Thymus (tissue), 11 donors: ENCODE measurements around the gene ASTN1. TPM values are rescaled to one million over a fixed set of nuclear protein-coding genes. Genes with fewer than 3 reads are reported as not detected.

Experiments
- DNase-seq, 9 donors: peaks; one replicate each; pipeline ENCODE4 v3.0.0-alpha.2; 2013; ENCODE audit warnings: low spot score in 9 of 9, low read depth in 6 of 9, missing footprints in 1 of 9
- H3K27ac ChIP-seq, 2 donors: one replicate each; pipeline ENCODE4 v1.5.1; 2013; ENCODE audit warnings: control low read depth in 1 of 2, low read depth in 1 of 2, low read length in 1 of 2, mild to moderate bottlenecking in 1 of 2, moderate library complexity in 1 of 2
- H3K27me3 ChIP-seq, 2 donors: one replicate each; pipeline ENCODE4 v1.5.1; 2013; ENCODE audit warnings: low read length in 1 of 2; ENCODE audit not compliant: control insufficient read depth in 2 of 2, insufficient read depth in 1 of 2
- H3K36me3 ChIP-seq, 2 donors: one replicate each; pipeline ENCODE4 v1.5.1; 2013; ENCODE audit warnings: low read length in 1 of 2, mild to moderate bottlenecking in 1 of 2, moderate library complexity in 1 of 2; ENCODE audit not compliant: control insufficient read depth in 2 of 2, insufficient read depth in 2 of 2
- H3K4me1 ChIP-seq, 2 donors: one replicate each; pipeline ENCODE4 v1.5.1; 2013; ENCODE audit warnings: low read length in 2 of 2; ENCODE audit not compliant: control insufficient read depth in 2 of 2, insufficient read depth in 2 of 2
- H3K4me3 ChIP-seq, 2 donors: one replicate each; pipeline ENCODE4 v1.5.1; 2013; ENCODE audit warnings: low read length in 2 of 2, control low read depth in 1 of 2, mild to moderate bottlenecking in 1 of 2
- H3K9me3 ChIP-seq, 2 donors: one replicate each; pipeline ENCODE4 v1.5.1; 2013; ENCODE audit warnings: low read length in 1 of 2, mild to moderate bottlenecking in 1 of 2; ENCODE audit not compliant: control insufficient read depth in 2 of 2, insufficient read depth in 1 of 2
- WGBS: extraction: QIAGEN DNeasy Blood & Tissue Kit; methylation state at CpG from one replicate; pipeline ENCODE4 v1.1.7; 2013; 5-methylcytosine and 5-hydroxymethylcytosine counted together
- polyA plus RNA-seq: library from polyadenylated mRNA; stranded (reverse); fragments of 200-250 nt; gene quantifications from one replicate; pipeline ENCODE4 v1.2.3, GENCODE V29; 2013
- total RNA-seq: library from RNA; stranded (reverse); fragments of 120-200 nt; gene quantifications from one replicate; pipeline ENCODE4 v1.2.4, GENCODE V29; 2013
- donor health status: healthy.

ASTN1 gene
- total and polyA plus RNA-seq, 2 donors: 0.09 to 0.24 TPM

DNA sequence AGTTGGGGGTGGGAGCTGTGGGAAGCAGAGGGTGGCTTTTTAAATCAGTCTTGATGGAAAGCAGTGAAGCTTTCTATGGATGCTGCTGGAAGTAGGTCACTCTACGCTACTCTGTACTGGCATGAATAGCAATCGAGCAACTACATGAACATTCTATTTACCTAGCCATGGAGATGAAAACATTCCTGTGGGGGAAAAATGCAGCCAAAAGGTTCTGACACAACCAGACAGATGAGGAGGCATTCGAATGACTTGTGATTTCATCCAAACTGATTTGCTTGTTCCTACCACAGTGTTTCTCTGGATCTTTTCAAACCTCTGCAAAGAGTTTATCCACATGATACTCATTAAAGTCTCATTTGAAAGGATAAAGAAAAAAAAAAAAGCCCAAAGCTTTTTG, 95.0 kb downstream of the ASTN1 start:
- no peak overlapping the region for H3K4me3 ChIP-seq
- no peaks in the 10 kb centered on the region for H3K27me3 ChIP-seq
- H3K4me1 ChIP-seq: no peaks in the 10 kb centered on the region
- no peaks in the 10 kb centered on the region for H3K36me3 ChIP-seq
- no peak overlapping the region for H3K27ac ChIP-seq
- no peak for DNase-seq
- WGBS: 89% methylated on average over 3 of the region's 3 CpGs
- H3K9me3 ChIP-seq: no peaks in the 10 kb centered on the region

DNA sequence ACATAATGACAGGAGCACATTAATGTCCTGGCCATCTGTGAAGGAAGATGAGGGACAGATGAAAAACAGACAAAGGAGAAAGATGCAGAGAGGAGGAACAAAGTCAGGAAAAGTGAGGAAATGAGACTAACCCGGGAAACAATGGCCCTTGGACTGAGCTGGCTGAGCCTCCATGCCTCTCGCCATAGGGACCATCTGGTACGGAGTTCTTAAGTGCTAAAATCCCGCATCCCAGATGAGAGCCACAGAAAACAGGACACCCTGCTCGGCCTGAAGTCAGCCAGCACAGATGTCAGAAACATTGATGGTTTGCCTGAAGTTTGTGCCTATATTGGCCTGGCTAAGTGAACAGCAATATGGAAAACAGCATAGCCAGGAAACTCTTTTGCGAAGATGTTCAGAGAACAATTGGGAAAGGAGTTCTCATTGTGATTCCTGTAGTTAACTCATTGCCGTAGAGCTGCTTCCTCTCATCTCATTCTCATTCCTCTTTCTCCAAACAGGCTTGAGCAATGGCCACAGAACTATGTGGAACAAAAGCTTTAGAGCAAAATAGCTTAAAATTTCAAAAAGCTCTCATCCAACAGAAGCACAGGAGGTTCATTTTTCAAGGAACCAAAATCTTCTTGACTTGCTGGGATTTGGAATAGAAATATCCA, 96.6 kb downstream of the ASTN1 start:
- no peaks in the 10 kb centered on the region for H3K36me3 ChIP-seq
- H3K27me3 ChIP-seq: no peaks in the 10 kb centered on the region
- H3K9me3 ChIP-seq: no peaks in the 10 kb centered on the region
- H3K4me1 ChIP-seq: no peaks in the 10 kb centered on the region
- no peak overlapping the region for H3K4me3 ChIP-seq
- 67% methylated on average over 7 of the region's 7 CpGs for WGBS
- no peak overlapping the region for H3K27ac ChIP-seq
- DNase-seq: no peak

DNA sequence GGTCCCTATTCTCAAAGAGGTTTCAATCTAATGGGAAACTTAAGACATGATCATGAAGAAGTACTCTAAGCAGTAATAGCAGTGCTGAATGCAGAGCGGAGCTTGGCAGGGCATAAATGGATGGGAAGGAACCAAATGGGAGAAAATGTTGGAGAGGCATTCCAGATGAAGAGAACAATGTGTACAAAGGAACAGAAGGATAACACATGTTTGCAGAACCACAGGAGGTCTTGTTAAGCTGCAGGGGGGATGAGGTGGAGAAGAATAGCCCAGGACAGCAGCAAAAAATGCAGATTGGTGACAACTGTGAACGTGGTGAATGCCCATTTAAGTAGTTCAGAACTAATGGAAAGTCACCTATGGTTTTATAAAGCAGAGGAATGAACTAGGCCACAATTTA, 99.1 kb downstream of the ASTN1 start:
- H3K36me3 ChIP-seq: no peaks in the 10 kb centered on the region
- 57% methylated on average over 2 of the region's 2 CpGs for WGBS

DNA sequence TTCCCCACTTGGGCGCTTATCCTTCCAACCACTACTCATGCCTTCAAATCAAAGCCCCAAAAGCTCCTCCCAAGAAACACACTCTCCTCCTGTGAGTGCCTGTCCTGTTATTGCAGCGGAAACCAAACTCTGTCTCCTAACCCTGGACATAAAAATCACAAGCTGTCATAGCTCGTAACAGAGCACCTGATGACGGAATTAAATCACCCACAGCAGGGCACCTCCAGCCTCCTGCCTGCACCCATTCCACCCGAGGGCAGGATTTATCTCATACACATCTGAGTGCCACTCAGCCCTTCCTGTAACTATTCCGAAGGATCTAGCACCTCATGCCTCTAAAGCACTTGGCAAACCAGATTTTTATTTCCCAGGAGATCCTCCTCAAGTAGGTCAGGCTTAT, 100.9 kb downstream of the ASTN1 start:
- DNase-seq: no peak
- WGBS: 91% methylated on average over 6 of the region's 6 CpGs
- no peaks in the 10 kb centered on the region for H3K9me3 ChIP-seq
- no peaks in the 10 kb centered on the region for H3K4me1 ChIP-seq
- no peaks in the 10 kb centered on the region for H3K36me3 ChIP-seq
- H3K27ac ChIP-seq: no peak overlapping the region
- no peak overlapping the region for H3K4me3 ChIP-seq
- no peaks in the 10 kb centered on the region for H3K27me3 ChIP-seq

More for the DNA sequence above, 99.1 kb downstream of the ASTN1 start:
- Histone ChIP-seq H3K27ac (no peak overlapping the region), H3K4me1 (no peaks in the 10 kb centered on the region), H3K4me3 (no peak overlapping the region), H3K9me3 (no peaks in the 10 kb centered on the region), H3K27me3 (no peaks in the 10 kb centered on the region)
- DNase-seq: no peak

DNA sequence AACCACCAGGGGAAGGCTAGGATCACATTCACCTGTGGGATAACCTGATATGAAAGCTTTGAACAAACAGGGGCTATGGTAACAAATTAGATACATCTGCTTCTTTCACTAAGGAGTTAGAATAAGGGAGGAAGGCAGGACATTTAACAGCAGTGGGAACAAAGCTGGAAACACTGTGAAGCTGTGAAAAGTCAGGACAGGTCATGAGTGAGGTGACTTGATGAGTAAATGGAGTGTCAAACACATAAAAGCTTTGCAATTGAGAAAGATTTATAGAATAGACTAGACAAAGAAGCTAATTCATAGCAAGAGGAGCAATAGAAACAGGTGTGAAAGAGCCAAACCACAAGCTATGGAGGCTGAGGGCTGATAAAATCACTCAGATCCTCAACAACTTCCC, 110.0 kb downstream of the ASTN1 start:
- no peak overlapping the region for H3K27ac ChIP-seq
- H3K4me3 ChIP-seq: no peak overlapping the region
- no peak for DNase-seq
- H3K9me3 ChIP-seq: no peaks in the 10 kb centered on the region
- H3K36me3 ChIP-seq: no peaks in the 10 kb centered on the region
- no peaks in the 10 kb centered on the region for H3K27me3 ChIP-seq
- H3K4me1 ChIP-seq: no peaks in the 10 kb centered on the region

DNA sequence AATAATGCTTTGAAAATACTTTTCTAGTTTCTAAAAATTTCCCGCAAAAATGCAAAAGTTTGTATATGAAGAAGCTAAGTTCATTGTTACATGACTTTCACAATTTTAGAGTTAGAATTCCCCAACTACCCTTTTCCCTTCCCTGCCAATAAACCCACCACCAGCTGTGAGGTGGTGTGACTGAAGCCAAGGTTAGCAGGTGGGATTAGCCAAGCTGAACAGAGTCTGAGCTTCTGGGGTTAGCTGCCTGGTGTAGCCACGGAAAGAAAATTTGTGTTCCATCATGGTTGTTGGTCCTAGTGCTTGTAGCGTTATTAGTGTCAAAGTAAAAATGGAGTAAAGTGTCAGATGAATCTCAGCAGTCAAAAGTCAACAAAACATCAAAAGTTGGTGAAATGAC, 110.9 kb downstream of the ASTN1 start:
- no peak for DNase-seq
- no peak overlapping the region for H3K4me3 ChIP-seq
- no peaks in the 10 kb centered on the region for H3K4me1 ChIP-seq
- no peaks in the 10 kb centered on the region for H3K27me3 ChIP-seq
- H3K27ac ChIP-seq: no peak overlapping the region
- WGBS: 94% methylated on average over 3 of the region's 3 CpGs
- H3K36me3 ChIP-seq: no peaks in the 10 kb centered on the region
- no peaks in the 10 kb centered on the region for H3K9me3 ChIP-seq

DNA sequence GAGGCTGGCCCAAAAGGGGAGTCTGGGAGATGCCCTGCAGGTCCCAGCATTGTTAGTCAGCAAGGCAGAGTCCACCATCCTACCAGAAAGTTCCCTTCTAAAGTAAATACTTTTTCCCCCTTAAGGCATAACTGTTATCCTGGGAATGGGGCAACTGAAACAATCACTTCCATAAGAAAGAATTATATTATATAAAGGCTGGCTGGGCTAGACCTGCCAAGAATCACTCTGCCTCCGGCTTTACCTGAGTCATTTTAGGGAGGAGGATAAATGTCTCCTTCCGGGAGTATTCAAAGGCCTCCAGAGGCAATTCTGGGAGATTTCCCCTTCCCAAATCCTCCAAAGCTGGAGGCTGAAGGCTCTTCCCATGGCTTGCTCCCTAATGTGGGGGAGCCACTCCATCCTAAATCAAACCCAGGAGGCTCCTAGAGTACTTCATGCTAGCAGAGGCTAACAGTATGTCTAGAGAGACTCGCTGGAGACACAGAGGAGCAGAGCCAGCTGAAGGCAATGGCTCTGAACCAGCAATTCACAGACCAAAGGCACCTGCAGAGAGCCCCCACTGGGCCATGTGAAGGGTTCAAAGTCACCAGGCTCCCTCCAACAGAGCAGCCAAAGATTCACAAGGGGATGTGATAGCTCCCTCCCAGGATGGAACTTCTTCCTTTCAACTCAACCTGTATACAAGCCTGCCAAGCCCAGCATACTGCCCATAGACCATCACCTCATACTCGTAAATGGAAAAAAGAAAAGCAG, 116.0 kb downstream of the ASTN1 start:
- H3K36me3 ChIP-seq: no peaks in the 10 kb centered on the region
- no peak overlapping the region for H3K4me3 ChIP-seq
- no peak overlapping the region for H3K27ac ChIP-seq
- no peak for DNase-seq
- 70% methylated on average over 4 of the region's 4 CpGs for WGBS
- no peaks in the 10 kb centered on the region for H3K27me3 ChIP-seq
- no peaks in the 10 kb centered on the region for H3K4me1 ChIP-seq
- no peaks in the 10 kb centered on the region for H3K9me3 ChIP-seq

DNA sequence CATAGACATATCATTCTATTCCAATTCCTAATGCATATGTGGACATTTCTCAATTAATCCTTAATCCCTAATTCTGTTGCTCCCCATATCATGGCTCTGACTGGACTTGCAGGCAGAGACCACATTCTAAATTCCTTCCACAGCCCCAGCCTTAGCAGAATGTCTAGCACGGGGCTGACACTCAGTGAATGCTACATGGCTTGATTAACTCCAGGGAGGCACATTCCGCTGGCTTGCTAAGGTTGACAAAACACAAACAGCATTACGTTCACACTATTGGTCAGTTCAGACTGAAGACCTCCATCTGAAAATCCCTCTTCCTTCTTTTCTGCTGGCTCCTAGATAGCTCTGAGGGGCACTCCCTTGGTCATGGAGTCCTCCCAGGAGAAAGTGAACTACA, 119.4 kb downstream of the ASTN1 start:
- no peak for DNase-seq
- no peaks in the 10 kb centered on the region for H3K27me3 ChIP-seq
- H3K4me1 ChIP-seq: no peaks in the 10 kb centered on the region
- H3K4me3 ChIP-seq: no peak overlapping the region
- H3K36me3 ChIP-seq: no peaks in the 10 kb centered on the region
- 90% methylated on average over 3 of the region's 3 CpGs for WGBS
- H3K9me3 ChIP-seq: no peaks in the 10 kb centered on the region
- no peak overlapping the region for H3K27ac ChIP-seq

DNA sequence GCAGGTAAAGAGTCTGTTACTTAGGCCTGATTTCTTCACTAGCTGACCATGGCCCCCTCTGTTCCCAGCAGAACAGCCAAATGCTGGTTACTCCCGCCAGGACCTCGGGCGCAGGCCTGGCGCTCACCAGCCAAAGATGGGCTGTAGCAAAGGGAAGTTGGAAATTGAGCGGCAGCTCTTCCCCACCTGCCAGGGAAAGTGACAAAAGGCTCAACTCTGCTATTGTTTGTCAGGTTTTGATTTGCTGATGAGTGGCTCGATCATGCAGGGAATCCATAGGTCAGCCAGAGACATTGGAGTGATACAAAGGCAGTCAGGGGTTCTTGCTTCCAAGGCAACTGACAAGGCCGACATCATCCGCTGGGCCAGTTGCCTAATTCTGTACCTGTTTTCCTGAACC, 120.1 kb downstream of the ASTN1 start:
- 74% methylated on average over 8 of the region's 8 CpGs for WGBS
- DNase-seq: no peak
- no peaks in the 10 kb centered on the region for H3K36me3 ChIP-seq
- no peak overlapping the region for H3K4me3 ChIP-seq
- no peaks in the 10 kb centered on the region for H3K27me3 ChIP-seq
- H3K9me3 ChIP-seq: no peaks in the 10 kb centered on the region
- no peaks in the 10 kb centered on the region for H3K4me1 ChIP-seq
- H3K27ac ChIP-seq: no peak overlapping the region
